ENCODE data around the gene ANAPC2.

DNA sequence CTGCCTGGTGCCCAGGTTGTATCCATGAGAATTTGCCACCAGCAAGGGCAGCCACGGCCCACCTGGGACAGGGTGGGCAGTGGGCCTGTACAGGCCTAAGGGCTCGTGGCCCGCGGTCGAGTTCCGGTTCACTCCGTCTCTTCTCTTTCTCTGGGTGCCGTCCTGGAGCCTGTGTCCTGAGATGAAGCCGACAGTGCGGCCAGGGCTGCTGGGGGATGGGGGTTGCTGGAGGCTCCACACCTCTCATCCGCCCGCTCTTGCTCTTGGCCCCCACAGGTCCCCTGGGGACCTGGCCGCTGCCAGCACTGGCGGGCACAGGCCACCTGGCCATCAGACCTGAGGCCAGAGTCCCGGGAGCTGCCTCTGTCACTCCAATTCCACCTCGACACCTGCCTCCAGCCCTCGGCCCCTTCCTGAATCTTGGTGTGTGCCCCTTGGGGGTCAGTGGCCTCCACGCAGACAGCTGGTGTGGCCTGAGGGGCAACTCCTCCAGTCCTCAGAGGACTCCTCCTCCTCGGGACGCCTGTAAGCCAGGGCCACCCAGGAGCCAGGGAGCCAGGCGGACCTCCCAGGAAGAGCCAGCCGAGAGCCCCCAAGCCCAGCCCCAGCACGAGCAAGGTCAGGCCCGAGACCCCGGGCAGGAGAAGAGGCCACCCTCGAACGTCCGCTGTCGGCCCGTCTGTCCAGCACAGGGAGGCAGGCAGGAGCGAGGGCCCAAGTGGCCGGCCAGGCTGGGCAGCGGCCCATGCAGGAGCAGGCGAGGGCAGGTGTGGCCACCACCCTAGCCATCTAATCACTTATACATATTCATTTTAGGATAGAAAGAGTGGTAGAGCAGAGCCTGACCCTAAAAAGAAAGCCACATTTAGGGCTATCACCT, 23.8 kb downstream of the ANAPC2 start:
- TF ChIP-seq, protein P1, sequence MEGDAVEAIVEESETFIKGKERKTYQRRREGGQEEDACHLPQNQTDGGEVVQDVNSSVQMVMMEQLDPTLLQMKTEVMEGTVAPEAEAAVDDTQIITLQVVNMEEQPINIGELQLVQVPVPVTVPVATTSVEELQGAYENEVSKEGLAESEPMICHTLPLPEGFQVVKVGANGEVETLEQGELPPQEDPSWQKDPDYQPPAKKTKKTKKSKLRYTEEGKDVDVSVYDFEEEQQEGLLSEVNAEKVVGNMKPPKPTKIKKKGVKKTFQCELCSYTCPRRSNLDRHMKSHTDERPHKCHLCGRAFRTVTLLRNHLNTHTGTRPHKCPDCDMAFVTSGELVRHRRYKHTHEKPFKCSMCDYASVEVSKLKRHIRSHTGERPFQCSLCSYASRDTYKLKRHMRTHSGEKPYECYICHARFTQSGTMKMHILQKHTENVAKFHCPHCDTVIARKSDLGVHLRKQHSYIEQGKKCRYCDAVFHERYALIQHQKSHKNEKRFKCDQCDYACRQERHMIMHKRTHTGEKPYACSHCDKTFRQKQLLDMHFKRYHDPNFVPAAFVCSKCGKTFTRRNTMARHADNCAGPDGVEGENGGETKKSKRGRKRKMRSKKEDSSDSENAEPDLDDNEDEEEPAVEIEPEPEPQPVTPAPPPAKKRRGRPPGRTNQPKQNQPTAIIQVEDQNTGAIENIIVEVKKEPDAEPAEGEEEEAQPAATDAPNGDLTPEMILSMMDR (IDR thresholded peaks at IDR 0.05) = no peak
- no peak for TF ChIP-seq POLR2A (IDR thresholded peaks at IDR 0.05)

Data from esophagus squamous epithelium (tissue), 4 donors.